Stimulated activated CD4-positive, alpha-beta T cell treated with anti-CD3 and anti-CD28 coated beads, TNF-alpha, amount 100 ng/mL, for 1 hour (primary cell): ENCODE results near the gene WNT9A.

ENCODE experiments used
- DNase-seq, 3 donors: peaks; one replicate each; pipeline ENCODE4 v3.0.0-alpha.2; 2020; ENCODE audit warnings: low read depth in 3 of 3, low spot score in 1 of 3

WNT9A gene

DNA sequence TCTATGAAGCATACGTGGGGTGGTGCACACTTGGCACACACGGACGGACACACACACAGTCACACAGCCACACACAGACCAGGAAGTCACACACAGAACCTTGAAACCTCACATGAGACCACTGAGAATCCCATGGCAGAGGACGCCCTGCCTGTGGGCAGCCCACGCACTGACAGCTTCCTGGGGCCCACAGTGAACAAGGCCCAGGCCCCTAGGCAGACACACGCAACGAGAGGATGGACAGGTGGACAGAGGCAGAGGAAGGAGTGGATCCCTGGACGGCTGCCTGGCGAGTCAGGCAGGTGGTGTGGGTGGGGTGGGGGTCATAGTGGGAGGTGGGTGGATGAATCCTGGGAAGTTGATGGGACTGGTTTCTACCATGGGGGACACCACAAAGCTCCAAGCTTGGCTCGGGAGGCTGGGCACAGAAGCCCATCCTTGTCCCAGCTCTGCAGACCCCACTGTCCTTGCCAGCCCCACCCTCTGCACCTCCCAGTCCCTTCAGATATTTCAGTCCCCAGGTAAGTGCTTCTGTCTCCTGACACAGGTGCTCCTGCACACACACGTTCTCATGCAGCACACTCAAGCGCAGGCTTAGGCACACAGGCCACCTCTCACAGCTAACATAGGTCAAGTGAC, 49.1 kb downstream of the WNT9A start:
- DNase-seq = no peak

DNA sequence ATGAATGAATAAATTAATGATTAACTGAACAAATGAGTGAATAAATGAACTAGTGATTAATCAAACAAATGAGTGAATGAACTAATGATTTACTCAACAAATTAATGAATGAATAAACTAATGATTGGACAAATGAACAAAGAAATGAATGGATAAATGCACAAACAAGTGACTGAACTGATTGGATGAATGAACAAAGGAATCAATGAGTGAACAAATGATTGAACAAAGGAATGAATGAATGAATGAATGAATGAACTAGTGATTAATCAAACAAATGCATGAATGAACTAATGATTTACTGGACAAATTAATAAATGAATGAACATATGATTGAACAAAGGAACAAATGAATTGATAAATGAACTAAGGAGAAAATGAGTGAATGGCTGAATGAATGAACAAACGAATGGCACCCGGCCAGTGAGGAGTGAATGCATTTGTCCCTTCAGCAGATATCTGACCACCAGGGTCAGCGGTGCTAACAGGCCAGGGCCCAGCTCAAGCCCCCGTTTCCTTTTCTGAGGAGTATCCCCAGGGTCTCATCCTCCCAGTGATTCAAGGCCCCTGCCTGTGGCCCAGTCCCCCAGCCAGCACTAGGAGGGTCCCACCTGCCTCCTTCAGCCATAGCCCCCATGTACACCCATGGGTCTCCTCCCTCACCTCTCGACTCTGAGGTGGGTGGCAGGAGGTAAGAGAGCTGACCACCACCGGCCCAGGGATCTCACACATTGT, 49.9 kb downstream of the WNT9A start:
- no peak for DNase-seq

- no peak for DNase-seq
Measured at GRCh38 chr1:227896710-227897655, 50.7 kb downstream of the WNT9A start.

DNA sequence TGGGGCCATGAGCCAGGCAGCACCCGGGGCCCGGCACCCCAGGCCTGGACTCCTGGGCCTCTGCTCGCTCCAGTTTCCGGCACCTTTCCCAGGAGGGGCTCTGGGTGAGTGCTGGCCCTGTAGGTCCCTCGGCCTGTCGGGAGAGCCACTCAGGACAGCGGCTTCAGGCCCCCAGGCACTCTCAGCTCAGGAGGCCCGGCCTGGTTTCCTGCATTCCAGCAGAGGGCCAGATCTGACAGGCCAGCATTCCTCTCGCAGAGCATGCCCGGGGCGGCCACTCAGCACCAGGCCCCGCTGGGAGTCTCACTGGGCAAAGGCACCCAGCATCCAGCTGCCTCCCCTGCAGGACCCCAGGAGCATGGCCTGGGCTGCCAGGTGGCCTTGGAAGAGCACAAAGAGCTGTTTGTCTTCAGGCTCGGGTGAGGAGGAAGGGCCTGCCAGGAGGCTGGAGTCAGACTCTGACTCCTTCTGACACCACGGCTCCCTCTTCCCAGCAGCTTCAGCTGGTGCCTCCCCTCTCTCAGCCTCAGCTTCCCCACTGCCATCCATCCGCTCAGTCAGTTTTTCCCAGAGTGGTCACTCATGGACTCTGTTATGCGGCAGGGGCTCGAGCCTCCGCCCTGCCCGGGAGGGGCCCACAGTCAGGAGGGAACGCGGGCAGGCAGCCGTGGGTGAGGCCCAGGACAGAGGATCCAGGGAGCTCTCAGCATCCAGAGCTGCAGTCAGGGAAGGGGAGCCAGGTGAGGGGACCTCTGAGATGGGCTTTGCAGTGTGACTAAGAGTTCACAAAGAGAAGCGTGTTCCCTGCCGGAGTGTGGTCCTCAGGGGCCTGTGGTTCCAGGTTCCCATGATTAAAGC, 51.7 kb downstream of the WNT9A start:
- no peak for DNase-seq

GRCh38 chr1:227894831-227895451, 52.8 kb downstream of the WNT9A start:
- DNase-seq = no peak

GRCh38 chr1:227893949-227894721, 53.6 kb downstream of the WNT9A start:
- DNase-seq = no peak

DNA sequence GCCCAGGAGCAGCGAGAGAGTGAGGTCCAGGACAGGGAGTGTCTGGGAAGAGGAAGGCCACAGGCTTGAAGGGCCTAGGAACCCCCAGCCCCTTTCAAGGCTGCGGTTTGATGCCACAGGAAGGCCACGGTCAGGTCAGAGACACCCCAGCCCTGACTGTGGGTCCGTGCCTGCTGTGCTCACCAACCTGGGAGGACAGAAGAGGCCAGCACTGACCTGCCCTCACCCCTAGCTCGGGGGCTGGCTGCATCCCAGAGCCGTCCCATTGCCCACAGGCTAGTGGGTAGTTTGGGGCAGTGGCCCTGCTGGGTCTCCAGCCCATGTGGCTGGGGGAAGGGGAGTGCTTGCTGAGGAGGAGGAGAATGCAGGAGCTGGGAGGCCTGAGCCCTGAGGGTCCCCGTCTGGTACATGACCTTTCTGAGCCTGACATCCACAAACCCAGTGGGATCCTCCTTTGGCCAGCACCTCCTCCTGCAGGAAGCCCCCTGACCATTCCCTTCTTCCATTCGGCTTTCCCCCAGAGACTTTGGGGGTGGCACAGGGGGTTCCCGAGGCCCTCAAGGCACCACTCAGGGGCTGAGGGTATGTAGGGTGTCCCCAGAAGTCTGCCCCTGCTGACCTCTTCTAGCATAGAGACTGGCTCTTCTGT, 54.3 kb downstream of the WNT9A start:
- DNase-seq = no peak

- DNase-seq = no peak
Measured at GRCh38 chr1:227892489-227893299, 55.0 kb downstream of the WNT9A start.

DNA sequence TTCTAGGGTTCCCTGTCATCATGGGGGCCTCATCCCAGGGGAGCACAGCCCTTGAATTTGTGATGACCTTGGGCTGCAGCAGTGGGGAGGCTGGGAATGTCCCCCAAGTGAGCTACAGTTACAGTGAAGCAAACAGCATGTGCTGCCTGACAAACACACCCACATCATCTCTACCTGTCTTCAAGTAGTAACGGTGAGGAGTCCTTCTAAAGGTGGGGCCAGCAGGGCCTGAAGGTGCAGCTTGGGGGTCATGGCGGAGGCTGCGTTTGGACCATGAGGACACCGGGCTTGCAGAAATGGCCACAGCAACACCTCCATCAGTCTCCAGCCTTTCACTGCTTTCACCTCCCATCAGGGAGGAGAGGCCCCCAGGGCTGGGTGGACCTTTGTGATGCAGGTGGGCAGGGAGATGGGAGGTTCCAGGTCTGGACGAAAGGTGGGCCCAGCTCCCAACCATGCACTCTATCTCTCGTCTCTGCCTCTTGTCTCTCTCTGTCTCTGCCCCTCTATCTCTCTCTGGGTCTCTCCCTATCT, 55.7 kb downstream of the WNT9A start:
- no peak for DNase-seq

DNA sequence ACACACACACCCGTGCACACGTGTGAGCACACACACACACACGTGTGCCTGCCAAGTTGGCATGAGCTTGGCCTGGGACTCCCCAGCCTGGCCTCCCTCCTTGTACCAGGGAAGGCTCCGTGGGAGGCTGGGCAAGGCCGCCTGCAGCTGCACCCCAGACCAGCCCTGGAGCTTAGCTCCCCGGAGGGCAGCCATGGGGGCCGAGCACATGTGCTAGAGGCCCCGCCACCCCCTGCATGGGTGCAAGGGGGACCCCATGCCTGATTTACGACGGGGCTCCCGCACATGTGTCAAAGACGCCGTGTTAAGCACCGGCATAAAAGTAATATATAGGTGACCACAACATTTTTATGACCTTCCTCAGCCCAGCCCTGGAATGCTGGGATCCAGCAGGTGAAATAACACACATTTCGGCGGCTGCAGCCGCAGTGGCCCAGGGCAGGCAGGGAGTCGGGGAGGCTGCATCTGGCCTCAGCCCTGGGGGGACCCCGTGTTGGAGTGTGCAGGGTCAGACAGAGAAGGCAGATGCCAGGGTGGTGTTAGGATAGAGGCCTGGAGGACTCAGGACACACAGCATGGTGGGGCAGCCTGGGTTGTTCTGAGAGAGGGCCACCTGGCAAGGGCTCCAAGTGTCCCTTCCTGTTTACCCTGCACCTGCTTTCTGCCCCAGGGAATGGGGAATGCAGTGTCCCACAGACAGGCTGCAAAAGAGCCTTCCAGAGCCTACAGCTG, 56.3 kb downstream of the WNT9A start:
- no peak for DNase-seq

DNA sequence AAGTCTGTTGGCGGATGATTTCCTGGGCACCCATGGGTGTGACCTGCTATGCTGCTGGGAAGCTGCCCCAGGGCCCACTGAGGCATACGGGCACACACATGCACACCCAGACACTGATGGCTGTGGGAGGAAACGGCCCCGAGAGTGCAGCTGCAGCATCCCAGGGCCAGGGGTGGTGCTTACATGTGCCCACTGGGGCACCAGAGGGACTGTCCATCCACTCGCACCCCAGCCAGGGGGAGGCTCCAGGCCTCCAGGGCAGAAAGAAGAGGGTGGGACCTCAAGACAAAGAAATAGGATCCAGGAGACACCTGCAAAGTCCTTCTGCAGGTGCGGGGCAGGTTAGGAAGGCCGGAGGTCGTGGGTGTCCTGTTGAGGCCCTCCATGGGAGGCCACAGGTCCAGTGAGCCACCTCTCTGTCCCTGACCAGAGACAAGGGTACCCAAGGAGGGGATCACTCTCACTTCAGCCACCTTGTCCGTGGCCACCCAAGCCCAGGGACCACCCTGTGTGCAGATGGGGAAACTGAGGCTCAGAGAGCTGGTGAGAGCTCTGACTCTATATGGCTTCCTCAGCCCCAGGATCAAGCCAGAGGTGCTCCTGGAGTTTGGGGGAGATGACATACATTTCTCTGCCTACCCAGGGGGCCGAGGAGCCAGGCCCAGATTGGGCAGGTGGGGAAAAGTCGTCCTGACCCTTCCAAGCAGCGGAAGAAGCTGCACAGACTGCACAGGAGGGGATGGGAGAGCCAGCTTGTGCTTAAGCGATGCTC, 57.1 kb downstream of the WNT9A start:
- DNase-seq = no peak

GRCh38 chr1:227889863-227890405, 57.8 kb downstream of the WNT9A start:
- DNase-seq = no peak

- DNase-seq = no peak
Measured at GRCh38 chr1:227889047-227889862, 58.5 kb downstream of the WNT9A start.

DNA sequence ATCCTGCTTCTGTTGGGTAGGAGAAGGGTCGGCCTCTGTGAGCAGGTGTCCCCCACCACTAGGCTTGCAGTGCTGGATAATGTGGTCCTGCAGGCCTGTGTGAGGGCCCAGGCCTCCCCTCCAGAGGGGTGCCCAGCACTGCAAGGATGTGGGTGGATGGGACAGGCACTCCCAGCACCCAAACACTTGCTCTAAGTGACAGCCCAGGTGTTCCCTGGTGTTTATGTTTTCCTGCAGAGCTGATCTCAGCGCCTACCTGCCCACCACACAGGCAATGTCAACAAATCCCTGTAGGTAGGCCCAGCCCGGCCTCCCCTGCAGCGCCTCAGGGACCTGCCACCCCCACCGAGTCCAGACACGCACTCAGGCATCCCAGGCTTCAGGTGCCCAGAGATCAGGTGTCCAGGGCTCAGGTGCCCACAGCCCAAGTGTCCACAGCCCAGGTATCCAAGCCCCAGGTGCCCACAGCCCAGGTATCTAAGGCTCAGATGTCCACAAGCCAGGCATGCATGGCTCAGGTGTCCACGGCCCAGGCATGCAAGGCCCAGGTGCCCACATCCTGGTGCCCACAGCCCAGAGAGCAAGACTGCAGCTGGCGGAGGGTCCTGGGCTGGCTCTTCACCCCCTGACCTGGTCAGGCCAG, 59.2 kb downstream of the WNT9A start:
- no peak for DNase-seq
